CD4-positive, alpha-beta T cell (primary cell): ENCODE results near the gene TCP11X2. TPM values are rescaled to one million over a fixed set of nuclear protein-coding genes. Genes with fewer than 3 reads are reported as not detected.
"Not testable (repeated sequence)": the region's sequence is repeated elsewhere in the genome, so short reads cannot be mapped to it uniquely, and the experiment has no call there.

Source experiments
- ATAC-seq: fragments of 200-7000 bp; cut with Tn5 transposase; one replicate; pipeline ENCODE4 v1.10.0; 2022; ENCODE audit warnings: mild to moderate bottlenecking; ENCODE audit not compliant: poor library complexity
- CTCF ChIA-PET: fragments of 350-600 bp; sonication (Branson Sonifier 250); formaldehyde crosslinking; loops from one replicate; lab custom pipeline; 2021; ENCODE audit warnings: antibody characterized with exemption, inconsistent platforms; lab: Charles Lee
- POLR2A ChIA-PET: fragments of 350-600 bp; sonication (Branson Sonifier 250); formaldehyde crosslinking; loops from one replicate; lab custom pipeline; 2021; ENCODE audit warnings: antibody characterized with exemption, inconsistent platforms; lab: Charles Lee
- DNase-seq, 14 experiments: peaks; one replicate each; pipeline ENCODE4 v3.0.0-alpha.2; 2013 to 2020; ENCODE audit warnings: mixed read lengths in 2 of 14
- H3K27ac ChIP-seq, 2 donors: one replicate each; pipeline versions ENCODE4 v1.5.1 to v1.7.0; 2013; ENCODE audit warnings: low read length in 2 of 2, low read depth in 1 of 2, mild to moderate bottlenecking in 1 of 2
- H3K27me3 ChIP-seq, 2 experiments: 1 replicate in 1 of 2; 2 replicates in 1 of 2; pipeline versions ENCODE4 v1.6.1 to v1.7.0; 2013; ENCODE audit warnings: low read length in 2 of 2, control low read depth in 1 of 2, mild to moderate bottlenecking in 1 of 2, moderate library complexity in 1 of 2; ENCODE audit not compliant: insufficient read depth in 2 of 2, control insufficient read depth in 1 of 2
- H3K36me3 ChIP-seq: one replicate; pipeline ENCODE4 v1.6.1; 2013; ENCODE audit warnings: low read length, control low read depth; ENCODE audit not compliant: insufficient read depth
- H3K4me1 ChIP-seq: one replicate; pipeline ENCODE4 v1.6.1; 2013; ENCODE audit warnings: low read length, control low read depth; ENCODE audit not compliant: insufficient read depth
- H3K4me3 ChIP-seq: one replicate; pipeline ENCODE4 v1.5.1; 2013; ENCODE audit warnings: mild to moderate bottlenecking, low read length, moderate library complexity
- H3K9me3 ChIP-seq, 2 experiments: 1 replicate in 1 of 2; 2 replicates in 1 of 2; pipeline versions ENCODE4 v1.6.1 to v1.7.0; 2013; ENCODE audit warnings: low read length in 2 of 2, mild to moderate bottlenecking in 2 of 2, control low read depth in 1 of 2, moderate library complexity in 1 of 2; ENCODE audit not compliant: control insufficient read depth in 1 of 2, insufficient read depth in 1 of 2
- H3K27ac Mint-ChIP-seq: one replicate; pipeline ENCODE4 v1.8.0; 2020; ENCODE audit warnings: mixed read lengths
- H3K27me3 Mint-ChIP-seq: one replicate; pipeline ENCODE4 v1.8.0; 2021; ENCODE audit warnings: mixed read lengths
- H3K36me3 Mint-ChIP-seq: one replicate; pipeline ENCODE4 v1.8.0; 2021; ENCODE audit warnings: low read depth, mixed read lengths
- H3K4me1 Mint-ChIP-seq: one replicate; pipeline ENCODE4 v1.8.0; 2021; ENCODE audit warnings: low read depth, mixed read lengths
- H3K4me3 Mint-ChIP-seq: one replicate; pipeline ENCODE4 v1.8.0; 2020; ENCODE audit warnings: mild to moderate bottlenecking, mixed read lengths
- H3K9me3 Mint-ChIP-seq: one replicate; pipeline ENCODE4 v1.8.0; 2020; ENCODE audit warnings: mixed read lengths
- intact Hi-C, 2 experiments: fragments of 100-400 bp; cut with DNase I in 1 of 2; cut with micrococcal nuclease in 1 of 2; formaldehyde crosslinking; loops; one replicate each; pipeline versions ENCODE4 v1.15.1 to v1.9.0; 2023 to 2025; cut with DNase I, micrococcal nuclease
- total RNA-seq, 174 experiments: library from RNA in 2 of 174; stranded (reverse) in 2 of 174; gene quantifications; one replicate each; pipeline ENCODE4 v1.2.3 and lab custom pipeline; 2021 to 2026

Gene TCP11X2
- total RNA-seq, 2 experiments from 2014 or later: not detected

- intact Hi-C loops, POLR2A ChIA-PET, H3K27ac Mint-ChIP-seq, ATAC-seq, H3K4me1 Mint-ChIP-seq, DNase-seq, H3K9me3 ChIP-seq, H3K27ac ChIP-seq, H3K36me3 ChIP-seq, CTCF ChIA-PET, H3K27me3 Mint-ChIP-seq, H3K4me3 ChIP-seq, H3K4me3 Mint-ChIP-seq, H3K27me3 ChIP-seq, H3K36me3 Mint-ChIP-seq, H3K4me1 ChIP-seq, H3K9me3 Mint-ChIP-seq: not testable (repeated sequence)
Observed at GRCh38 chrX:102458615-102459014, 13.0 kb downstream of the TCP11X2 start.

GRCh38 chrX:102439908-102440307 is 31.7 kb downstream of the TCP11X2 start, which contains the start of gene NXF2B:
NXF2B (minus strand) TSS chrX:102440008; CDS start chrX:102380036, 59,972 bp downstream.
- H3K27me3 ChIP-seq, H3K27ac Mint-ChIP-seq, H3K4me1 Mint-ChIP-seq, H3K27ac ChIP-seq, CTCF ChIA-PET, DNase-seq, H3K27me3 Mint-ChIP-seq, H3K9me3 ChIP-seq, ATAC-seq, H3K36me3 Mint-ChIP-seq, H3K9me3 Mint-ChIP-seq, H3K4me3 Mint-ChIP-seq, H3K4me1 ChIP-seq, POLR2A ChIA-PET, intact Hi-C loops, H3K4me3 ChIP-seq, H3K36me3 ChIP-seq: not testable (repeated sequence)

GRCh38 chrX:102414493-102414892 is 57.1 kb downstream of the TCP11X2 start:
- H3K36me3 Mint-ChIP-seq, ATAC-seq, H3K27me3 ChIP-seq, H3K27ac ChIP-seq, H3K36me3 ChIP-seq, H3K4me1 ChIP-seq, H3K4me1 Mint-ChIP-seq, H3K4me3 ChIP-seq, intact Hi-C loops, H3K27me3 Mint-ChIP-seq, H3K9me3 Mint-ChIP-seq, H3K4me3 Mint-ChIP-seq, DNase-seq, CTCF ChIA-PET, H3K9me3 ChIP-seq, POLR2A ChIA-PET, H3K27ac Mint-ChIP-seq: not testable (repeated sequence)

Other genes with a start within 250 kb of the TCP11X2 start
- not detected for gene NXF2, start 224.6 kb downstream of the TCP11X2 start, total RNA-seq
- not detected for gene NXF2B, start 31.8 kb downstream of the TCP11X2 start, total RNA-seq
- not detected for gene TMSB15A, start 44.9 kb upstream of the TCP11X2 start, total RNA-seq
- gene ARMCX5, start 127.7 kb upstream of the TCP11X2 start, total RNA-seq: 10 to 100 TPM; 14.0 to 15.9 TPM
- 100 to 1,000 TPM; 103 to 104 TPM for gene GPRASP1, start 179.7 kb upstream of the TCP11X2 start, total RNA-seq
- 1 to 10 TPM; 2.1 to 2.6 TPM for gene GPRASP2, start 240.6 kb upstream of the TCP11X2 start, total RNA-seq
- gene GPRASP3, start 248.9 kb upstream of the TCP11X2 start, total RNA-seq: 1 to 10 TPM; 1.5 to 2.6 TPM